SK-N-SH (cell line): ENCODE results near the gene GPC5. TPM values are rescaled to one million over a fixed set of nuclear protein-coding genes. Genes with fewer than 3 reads are reported as not detected.

Experiments
- CTCF ChIA-PET: fragments of 300-600, 350-600 bp; formaldehyde crosslinking; extraction: SDS; loops from one replicate; lab custom pipeline; 2021; lab: Yijun Ruan, JAX
- POLR2A ChIA-PET: fragments of 350-600 bp; sonication (Branson Sonifier 250); formaldehyde crosslinking; extraction: SDS; loops from one replicate; lab custom pipeline; 2020; ENCODE audit warnings: antibody characterized with exemption, inconsistent platforms; lab: Yijun Ruan, JAX
- DNase-seq: peaks from one replicate; pipeline ENCODE4 v3.0.0; 2012
- H2AFZ ChIP-seq: fragments of 200-600 bp; sonication (generic); 2 replicates; pipeline ENCODE4 v1.8.1; 2016; ENCODE audit warnings: antibody characterized with exemption, mild to moderate bottlenecking, low read depth
- H3F3A ChIP-seq: fragments of 200-600 bp; sonication (generic); replicated peaks from 2 replicates; pipeline ENCODE3; 2016; ENCODE audit warnings: antibody characterized with exemption, mild to moderate bottlenecking; ENCODE audit not compliant: insufficient read depth
- H3K27ac ChIP-seq, 2 experiments: fragments of 200-500 bp in 1 of 2; fragments of 200-600 bp in 1 of 2; sonication (Bioruptor generic) in 1 of 2; sonication (generic), shearing (Covaris generic) in 1 of 2; 2 replicates each; pipeline versions ENCODE4 v1.5.1 to v1.6.1; 2014 to 2016; ENCODE audit warnings: low read depth in 2 of 2, inconsistent platforms in 1 of 2, low read length in 1 of 2, mild to moderate bottlenecking in 1 of 2, mixed read lengths in 1 of 2
- H3K27me3 ChIP-seq: fragments of 200-600 bp; sonication (generic), shearing (Covaris generic); 2 replicates; pipeline ENCODE4 v1.6.1; 2016; ENCODE audit warnings: mixed run types; ENCODE audit not compliant: insufficient read depth
- H3K36me3 ChIP-seq, 2 experiments: fragments of 200-500 bp in 1 of 2; fragments of 200-600 bp in 1 of 2; sonication (Bioruptor generic) in 1 of 2; sonication (generic) in 1 of 2; replicated peaks in 1 of 2; 2 replicates each; pipeline versions ENCODE3 to v1.5.1; 2014 to 2016; ENCODE audit warnings: low read length in 1 of 2, mild to moderate bottlenecking in 1 of 2; ENCODE audit not compliant: insufficient read depth in 2 of 2, control insufficient read depth in 1 of 2
- H3K4me1 ChIP-seq, 2 experiments: fragments of 200-500 bp in 1 of 2; fragments of 200-600 bp in 1 of 2; sonication (Bioruptor generic) in 1 of 2; sonication (generic), shearing (Covaris generic) in 1 of 2; 2 replicates each; pipeline versions ENCODE4 v1.5.1 to v1.6.1; 2014 to 2016; ENCODE audit warnings: low read depth in 1 of 2, low read length in 1 of 2, mixed run types in 1 of 2; ENCODE audit not compliant: insufficient read depth in 2 of 2, control insufficient read depth in 1 of 2
- H3K4me2 ChIP-seq: fragments of 200-600 bp; sonication (generic), shearing (Covaris generic); 2 replicates; pipeline ENCODE4 v1.6.1; 2017; ENCODE audit warnings: mixed run types
- H3K4me3 ChIP-seq, 2 experiments: fragments of 200-500 bp in 1 of 2; fragments of 200-600 bp in 1 of 2; sonication (Bioruptor generic) in 1 of 2; sonication (generic), shearing (Covaris generic) in 1 of 2; 2 replicates each; pipeline versions ENCODE4 v1.5.1 to v1.8.1; 2014 to 2016; ENCODE audit warnings: low read depth in 2 of 2, inconsistent platforms in 1 of 2, low read length in 1 of 2, mild to moderate bottlenecking in 1 of 2, mixed read lengths in 1 of 2, moderate library complexity in 1 of 2
- H3K79me2 ChIP-seq: fragments of 200-600 bp; sonication (generic); 2 replicates; pipeline ENCODE4 v1.8.1; 2017; ENCODE audit warnings: mild to moderate bottlenecking; ENCODE audit not compliant: insufficient read depth
- H3K9ac ChIP-seq: fragments of 200-600 bp; sonication (generic); 2 replicates; pipeline ENCODE4 v1.6.1; 2017; ENCODE audit warnings: mixed run types
- H3K9me2 ChIP-seq: fragments of 200-600 bp; sonication (generic); 2 replicates; pipeline ENCODE4 v1.6.1; 2017; ENCODE audit warnings: mixed run types
- H3K9me3 ChIP-seq: fragments of 200-600 bp; sonication (generic); 2 replicates; pipeline ENCODE4 v1.6.1; 2017; ENCODE audit warnings: mixed run types, mild to moderate bottlenecking, moderate library complexity
- H4K20me1 ChIP-seq: fragments of 200-600 bp; sonication (generic); 2 replicates; pipeline ENCODE4 v1.6.1; 2017; ENCODE audit warnings: mild to moderate bottlenecking, mixed run types; ENCODE audit not compliant: insufficient read depth
- CHD2 ChIP-seq: fragments of 150-350 bp; IDR thresholded peaks from 2 replicates; pipeline ENCODE4 v1.6.1; 2018; ENCODE audit warnings: low read length; ENCODE audit not compliant: partially characterized antibody
- ELF1 ChIP-seq: IDR thresholded peaks from 2 replicates; pipeline ENCODE4 v1.4.0; 2012
- FOSL2 ChIP-seq: IDR thresholded peaks from 2 replicates; pipeline ENCODE4 v1.4.0; 2012; ENCODE audit warnings: low read depth, mild to moderate bottlenecking, moderate library complexity, borderline replicate concordance
- FOXJ3 ChIP-seq: sonication (generic); formaldehyde crosslinking; IDR thresholded peaks from 2 replicates; pipeline ENCODE4 v1.5.1; 2020; ENCODE audit warnings: mild to moderate bottlenecking, missing genetic modification reagents
- GABPA ChIP-seq: IDR thresholded peaks from 2 replicates; pipeline ENCODE4 v1.4.0; 2012; ENCODE audit warnings: low read depth, mild to moderate bottlenecking
- JUND ChIP-seq: IDR thresholded peaks from 2 replicates; pipeline ENCODE4 v1.4.0; 2012
- MXI1 ChIP-seq: IDR thresholded peaks from 2 replicates; pipeline ENCODE4 v1.6.1; 2012; ENCODE audit warnings: mild to moderate bottlenecking, low read depth, low read length, improper control_type of control experiment
- POLR2AphosphoS5 ChIP-seq: IDR thresholded peaks from 2 replicates; pipeline ENCODE4 v1.6.1; 2012; ENCODE audit warnings: low read depth, low read length
- RAD21 ChIP-seq: IDR thresholded peaks from 2 replicates; pipeline ENCODE4 v1.6.1; 2012; ENCODE audit warnings: mild to moderate bottlenecking, low read length
- RCOR1 ChIP-seq: fragments of 150-350 bp; IDR thresholded peaks from 2 replicates; pipeline ENCODE4 v1.6.1; 2017; ENCODE audit warnings: antibody characterized with exemption, low read length
- SIN3A ChIP-seq: IDR thresholded peaks from 2 replicates; pipeline ENCODE4 v1.6.1; 2012; ENCODE audit warnings: low read depth, mild to moderate bottlenecking, low read length, moderate library complexity, borderline replicate concordance
- SMC3 ChIP-seq: IDR thresholded peaks from 2 replicates; pipeline ENCODE4 v1.6.1; 2012; ENCODE audit warnings: low read depth, low read length, improper control_type of control experiment
- TAF1 ChIP-seq: IDR thresholded peaks from 2 replicates; pipeline ENCODE4 v1.6.1; 2012; ENCODE audit warnings: low read depth, mild to moderate bottlenecking, low read length, moderate library complexity, borderline replicate concordance
- TCF12 ChIP-seq: IDR thresholded peaks from 2 replicates; pipeline ENCODE4 v1.4.0; 2012
- YY1 ChIP-seq: IDR thresholded peaks from 2 replicates; pipeline ENCODE4 v1.4.0; 2012; ENCODE audit warnings: low read depth, mild to moderate bottlenecking
- WGBS: methylation state at CpG from one replicate; pipeline ENCODE4 v1.1.6; 2017; ENCODE audit warnings: low lambda C conversion rate; 5-methylcytosine and 5-hydroxymethylcytosine counted together
- polyA plus RNA-seq, 3 experiments: library from polyadenylated mRNA; depleted of rRNA; stranded (reverse); fragments of >200 nt; gene quantifications; 2 replicates each; pipeline ENCODE4 v1.2.3, GENCODE V29; 2012
- TF ChIP-seq, protein P1 (sequence below): fragments of 150-350 bp; IDR thresholded peaks from 2 replicates; pipeline ENCODE4 v1.6.1; 2016; ENCODE audit warnings: mild to moderate bottlenecking, low read depth, low read length
- TF ChIP-seq, protein P2 (sequence below): fragments of 150-350 bp; IDR thresholded peaks from 2 replicates; pipeline ENCODE4 v1.6.1; 2017; ENCODE audit warnings: antibody characterized with exemption, low read length, low read depth, borderline replicate concordance
- TF ChIP-seq, protein P3 (sequence below): IDR thresholded peaks from 2 replicates; pipeline ENCODE4 v1.6.1; 2012; ENCODE audit warnings: mild to moderate bottlenecking, low read depth, low read length, moderate library complexity
- TF ChIP-seq, protein P4 (sequence below): IDR thresholded peaks from 2 replicates; pipeline ENCODE4 v1.4.0; 2012; ENCODE audit warnings: low read depth, borderline replicate concordance
- TF ChIP-seq, protein P5 (sequence below): IDR thresholded peaks from 2 replicates; pipeline ENCODE4 v1.4.0; 2012; ENCODE audit warnings: low read depth

Gene GPC5
- polyA plus RNA-seq, 1 of the 3 experiments (the other 2 are of a cell fraction): 0.03 TPM

DNA sequence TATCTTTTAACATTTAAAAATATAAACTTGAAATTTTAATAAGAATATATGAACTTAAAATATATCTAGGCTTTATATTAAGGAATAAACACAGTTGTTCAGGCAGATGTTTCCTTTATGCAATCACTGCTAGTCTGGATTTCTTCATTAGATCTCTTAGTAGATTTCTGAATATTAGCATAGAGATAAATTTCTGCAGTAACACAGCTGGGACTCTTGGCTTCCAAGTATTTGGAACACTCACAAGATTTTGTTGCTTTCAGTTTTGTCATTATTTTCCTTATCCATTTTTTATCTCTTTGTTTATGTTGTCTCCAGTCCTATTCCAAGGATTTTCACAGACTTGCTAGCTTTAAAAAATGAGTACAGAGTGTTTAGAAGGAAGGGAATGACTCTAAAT, 857.1 kb downstream of the GPC5 start:
- Histone ChIP-seq H3F3A (no peaks in the 10 kb centered on the region), H3K4me1 (peaks cover 0 to 2% of the 10 kb centered on the region in 2 experiments; a peak in 2 of 4 replicates), H2AFZ (no peak overlapping the region), H3K27me3 (no peaks in the 10 kb centered on the region), H3K4me2 (no peak overlapping the region), H3K79me2 (no peaks in the 10 kb centered on the region), H3K36me3 (no peaks in the 10 kb centered on the region), H3K9me2 (no peaks in the 10 kb centered on the region), H3K4me3 (no peak overlapping the region), H3K9me3 (no peaks in the 10 kb centered on the region), H4K20me1 (no peaks in the 10 kb centered on the region), H3K9ac (no peak overlapping the region), H3K27ac (no peak overlapping the region)
- CTCF ChIA-PET: no interaction called here
- POLR2A ChIA-PET: no interaction called here
- TF ChIP-seq MXI1: no peak
- TF ChIP-seq FOSL2: no peak
- TF ChIP-seq TCF12: no peak
- TF ChIP-seq JUND: no peak
- TF ChIP-seq POLR2AphosphoS5: no peak
- TF ChIP-seq, protein P1, sequence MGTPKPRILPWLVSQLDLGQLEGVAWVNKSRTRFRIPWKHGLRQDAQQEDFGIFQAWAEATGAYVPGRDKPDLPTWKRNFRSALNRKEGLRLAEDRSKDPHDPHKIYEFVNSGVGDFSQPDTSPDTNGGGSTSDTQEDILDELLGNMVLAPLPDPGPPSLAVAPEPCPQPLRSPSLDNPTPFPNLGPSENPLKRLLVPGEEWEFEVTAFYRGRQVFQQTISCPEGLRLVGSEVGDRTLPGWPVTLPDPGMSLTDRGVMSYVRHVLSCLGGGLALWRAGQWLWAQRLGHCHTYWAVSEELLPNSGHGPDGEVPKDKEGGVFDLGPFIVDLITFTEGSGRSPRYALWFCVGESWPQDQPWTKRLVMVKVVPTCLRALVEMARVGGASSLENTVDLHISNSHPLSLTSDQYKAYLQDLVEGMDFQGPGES: no peak
- TF ChIP-seq, protein P2, sequence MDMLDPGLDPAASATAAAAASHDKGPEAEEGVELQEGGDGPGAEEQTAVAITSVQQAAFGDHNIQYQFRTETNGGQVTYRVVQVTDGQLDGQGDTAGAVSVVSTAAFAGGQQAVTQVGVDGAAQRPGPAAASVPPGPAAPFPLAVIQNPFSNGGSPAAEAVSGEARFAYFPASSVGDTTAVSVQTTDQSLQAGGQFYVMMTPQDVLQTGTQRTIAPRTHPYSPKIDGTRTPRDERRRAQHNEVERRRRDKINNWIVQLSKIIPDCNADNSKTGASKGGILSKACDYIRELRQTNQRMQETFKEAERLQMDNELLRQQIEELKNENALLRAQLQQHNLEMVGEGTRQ: no peak
- no peak for TF ChIP-seq RCOR1
- TF ChIP-seq GABPA: no peak
- no peak for TF ChIP-seq ELF1
- no peak for TF ChIP-seq SIN3A
- TF ChIP-seq, protein P3, sequence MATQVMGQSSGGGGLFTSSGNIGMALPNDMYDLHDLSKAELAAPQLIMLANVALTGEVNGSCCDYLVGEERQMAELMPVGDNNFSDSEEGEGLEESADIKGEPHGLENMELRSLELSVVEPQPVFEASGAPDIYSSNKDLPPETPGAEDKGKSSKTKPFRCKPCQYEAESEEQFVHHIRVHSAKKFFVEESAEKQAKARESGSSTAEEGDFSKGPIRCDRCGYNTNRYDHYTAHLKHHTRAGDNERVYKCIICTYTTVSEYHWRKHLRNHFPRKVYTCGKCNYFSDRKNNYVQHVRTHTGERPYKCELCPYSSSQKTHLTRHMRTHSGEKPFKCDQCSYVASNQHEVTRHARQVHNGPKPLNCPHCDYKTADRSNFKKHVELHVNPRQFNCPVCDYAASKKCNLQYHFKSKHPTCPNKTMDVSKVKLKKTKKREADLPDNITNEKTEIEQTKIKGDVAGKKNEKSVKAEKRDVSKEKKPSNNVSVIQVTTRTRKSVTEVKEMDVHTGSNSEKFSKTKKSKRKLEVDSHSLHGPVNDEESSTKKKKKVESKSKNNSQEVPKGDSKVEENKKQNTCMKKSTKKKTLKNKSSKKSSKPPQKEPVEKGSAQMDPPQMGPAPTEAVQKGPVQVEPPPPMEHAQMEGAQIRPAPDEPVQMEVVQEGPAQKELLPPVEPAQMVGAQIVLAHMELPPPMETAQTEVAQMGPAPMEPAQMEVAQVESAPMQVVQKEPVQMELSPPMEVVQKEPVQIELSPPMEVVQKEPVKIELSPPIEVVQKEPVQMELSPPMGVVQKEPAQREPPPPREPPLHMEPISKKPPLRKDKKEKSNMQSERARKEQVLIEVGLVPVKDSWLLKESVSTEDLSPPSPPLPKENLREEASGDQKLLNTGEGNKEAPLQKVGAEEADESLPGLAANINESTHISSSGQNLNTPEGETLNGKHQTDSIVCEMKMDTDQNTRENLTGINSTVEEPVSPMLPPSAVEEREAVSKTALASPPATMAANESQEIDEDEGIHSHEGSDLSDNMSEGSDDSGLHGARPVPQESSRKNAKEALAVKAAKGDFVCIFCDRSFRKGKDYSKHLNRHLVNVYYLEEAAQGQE: no peak
- TF ChIP-seq CHD2: no peak
- DNase-seq: no peak

DNA sequence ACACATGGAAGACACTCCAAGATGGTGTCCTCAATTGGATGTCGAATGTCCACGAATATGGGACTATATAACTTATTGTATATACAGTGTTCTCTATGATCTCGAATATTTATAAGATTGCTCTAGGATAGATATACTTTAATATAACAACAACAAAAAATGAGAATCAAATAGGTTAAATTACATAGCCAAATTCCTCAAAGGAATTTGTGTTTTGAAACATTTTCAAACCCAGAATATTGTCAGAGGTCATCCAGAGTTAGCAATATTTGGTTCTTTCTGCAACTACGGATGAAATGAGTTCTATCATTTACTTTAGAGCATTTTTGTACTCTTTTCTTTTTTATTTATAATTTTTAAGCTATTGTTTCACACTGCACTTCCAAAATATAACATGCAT, 857.8 kb downstream of the GPC5 start:
- H3K27me3 ChIP-seq: no peaks in the 10 kb centered on the region
- no peaks in the 10 kb centered on the region for H3K79me2 ChIP-seq
- no peaks in the 10 kb centered on the region for H3K36me3 ChIP-seq
- ChIA-PET CTCF (no interaction called here), POLR2A (no interaction called here)
- H3K4me3 ChIP-seq: no peak overlapping the region
- DNase-seq: no peak
- WGBS: 59% methylated on average over 4 of the region's 4 CpGs
- no peaks in the 10 kb centered on the region for H4K20me1 ChIP-seq
- no peak overlapping the region for H3K27ac ChIP-seq
- no peak overlapping the region for H3K9ac ChIP-seq
- H3K4me2 ChIP-seq: no peak overlapping the region
- H3K9me3 ChIP-seq: no peaks in the 10 kb centered on the region
- H3K4me1 ChIP-seq: peaks cover 0 to 2% of the 10 kb centered on the region in 2 experiments; a peak in 2 of 4 replicates
- TF ChIP-seq, protein P4, sequence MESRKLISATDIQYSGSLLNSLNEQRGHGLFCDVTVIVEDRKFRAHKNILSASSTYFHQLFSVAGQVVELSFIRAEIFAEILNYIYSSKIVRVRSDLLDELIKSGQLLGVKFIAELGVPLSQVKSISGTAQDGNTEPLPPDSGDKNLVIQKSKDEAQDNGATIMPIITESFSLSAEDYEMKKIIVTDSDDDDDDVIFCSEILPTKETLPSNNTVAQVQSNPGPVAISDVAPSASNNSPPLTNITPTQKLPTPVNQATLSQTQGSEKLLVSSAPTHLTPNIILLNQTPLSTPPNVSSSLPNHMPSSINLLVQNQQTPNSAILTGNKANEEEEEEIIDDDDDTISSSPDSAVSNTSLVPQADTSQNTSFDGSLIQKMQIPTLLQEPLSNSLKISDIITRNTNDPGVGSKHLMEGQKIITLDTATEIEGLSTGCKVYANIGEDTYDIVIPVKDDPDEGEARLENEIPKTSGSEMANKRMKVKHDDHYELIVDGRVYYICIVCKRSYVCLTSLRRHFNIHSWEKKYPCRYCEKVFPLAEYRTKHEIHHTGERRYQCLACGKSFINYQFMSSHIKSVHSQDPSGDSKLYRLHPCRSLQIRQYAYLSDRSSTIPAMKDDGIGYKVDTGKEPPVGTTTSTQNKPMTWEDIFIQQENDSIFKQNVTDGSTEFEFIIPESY: no peak
- TF ChIP-seq, protein P5, sequence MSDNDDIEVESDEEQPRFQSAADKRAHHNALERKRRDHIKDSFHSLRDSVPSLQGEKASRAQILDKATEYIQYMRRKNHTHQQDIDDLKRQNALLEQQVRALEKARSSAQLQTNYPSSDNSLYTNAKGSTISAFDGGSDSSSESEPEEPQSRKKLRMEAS: no peak
- TF ChIP-seq YY1: no peak
- TF ChIP-seq TAF1: no peak
- TF ChIP-seq RAD21: no peak
- no peak for TF ChIP-seq MXI1
- no peak for TF ChIP-seq SIN3A
- TF ChIP-seq SMC3: no peak
- TF ChIP-seq, protein P1: no peak
- no peak for TF ChIP-seq FOXJ3 (CRISPR knock-in tag)
- H2AFZ ChIP-seq: no peak overlapping the region
- H3F3A ChIP-seq: no peaks in the 10 kb centered on the region
- no peaks in the 10 kb centered on the region for H3K9me2 ChIP-seq
